KMS-11 (cell line): ENCODE measurements around the gene VAV1.
A peak's percentile ranks its signal among the peaks of the same experiment; 100 is the strongest.

Experiments
- H2AFZ ChIP-seq: fragments of 200-600 bp; sonication (generic); 2 replicates; pipeline ENCODE4 v1.6.1; 2016; ENCODE audit warnings: antibody characterized with exemption, mixed run types, low read depth
- H3K27ac ChIP-seq: fragments of 200-600 bp; sonication (generic); 2 replicates; pipeline ENCODE4 v1.6.1; 2016; ENCODE audit warnings: mild to moderate bottlenecking, mixed run types
- H3K27me3 ChIP-seq: fragments of 200-600 bp; sonication (generic); 2 replicates; pipeline ENCODE4 v1.6.1; 2017; ENCODE audit warnings: mild to moderate bottlenecking, low read depth, mixed run types, moderate library complexity; ENCODE audit not compliant: insufficient read depth
- H3K36me3 ChIP-seq: fragments of 200-600 bp; sonication (generic); 2 replicates; pipeline ENCODE4 v1.6.1; 2017; ENCODE audit warnings: mild to moderate bottlenecking, mixed run types; ENCODE audit not compliant: insufficient read depth
- H3K4me1 ChIP-seq: fragments of 200-600 bp; sonication (generic); 2 replicates; pipeline ENCODE4 v1.6.1; 2016; ENCODE audit warnings: mild to moderate bottlenecking, low read depth, mixed run types; ENCODE audit not compliant: poor library complexity, severe bottlenecking
- H3K4me2 ChIP-seq: fragments of 200-600 bp; sonication (generic); 2 replicates; pipeline ENCODE4 v1.7.0; 2016; ENCODE audit warnings: mild to moderate bottlenecking, mixed run types
- H3K4me3 ChIP-seq: fragments of 200-600 bp; sonication (generic); IDR thresholded peaks from 2 replicates; pipeline ENCODE4 v1.6.1; 2017; ENCODE audit warnings: low read depth, low read length, mixed read lengths; ENCODE audit not compliant: insufficient read depth
- H3K79me2 ChIP-seq: fragments of 200-600 bp; sonication (generic); 2 replicates; pipeline ENCODE4 v1.6.1; 2016; ENCODE audit warnings: low read depth, mixed run types; ENCODE audit not compliant: insufficient read depth
- H3K9ac ChIP-seq: fragments of 200-600 bp; sonication (generic); 2 replicates; pipeline ENCODE4 v1.6.1; 2016; ENCODE audit warnings: mild to moderate bottlenecking, mixed run types
- H4K20me1 ChIP-seq: fragments of 200-600 bp; sonication (generic); 2 replicates; pipeline ENCODE4 v1.6.1; 2016; ENCODE audit warnings: mild to moderate bottlenecking, mixed run types; ENCODE audit not compliant: insufficient read depth
- CTCF ChIP-seq: fragments of 200-600 bp; sonication (generic); conservative IDR thresholded peaks from 2 replicates; pipeline ENCODE4 v1.6.1; 2017; ENCODE audit warnings: low read depth, mild to moderate bottlenecking, antibody characterized with exemption, low read length, moderate library complexity, mixed read lengths

The VAV1 gene

GRCh38 chr19:6772028-6772865, at the start of gene VAV1:
TSS of gene VAV1 (plus strand) at chr19:6772708. CDS start at chr19:6772808, 100 bp downstream.
- peaks cover 40% of the 10 kb centered on the region; the same call in 1 of the 2 replicates for H3K79me2 ChIP-seq
- TF ChIP-seq CTCF, result peak; percentile 36; the same call in 1 of the 2 replicates
- H3K27ac ChIP-seq, result 0 out of 2 replicates have a peak within 1 kb of the TSS, but pooled peaks have one; percentile 6
- no peaks in the 10 kb centered on the region for H3K27me3 ChIP-seq
- H2AFZ ChIP-seq, result peak within 1 kb of the TSS; percentile 35; the same call in 1 of the 2 replicates
- H4K20me1 ChIP-seq, result no peaks in the 10 kb centered on the region
- H3K4me2 ChIP-seq, result peak within 1 kb of the TSS; percentile 51
- peaks cover 25% of the 10 kb centered on the region for H3K4me1 ChIP-seq
- no peak within 1 kb of the TSS for H3K4me3 ChIP-seq
- H3K36me3 ChIP-seq, result no peaks in the 10 kb centered on the region
- H3K9ac ChIP-seq, result peak within 1 kb of the TSS; percentile 49; the same call in 1 of the 2 replicates

GRCh38 chr19:6723108-6723618, 49.3 kb upstream of the VAV1 start:
- Histone ChIP-seq H3K9ac (no peak overlapping the region), H3K79me2 (no peaks in the 10 kb centered on the region), H3K4me1 (no peaks in the 10 kb centered on the region), H3K4me3 (no peak overlapping the region), H3K36me3 (no peaks in the 10 kb centered on the region), H3K27me3 (no peaks in the 10 kb centered on the region), H2AFZ (no peak overlapping the region), H4K20me1 (no peaks in the 10 kb centered on the region), H3K27ac (no peak overlapping the region), H3K4me2 (no peak overlapping the region)
- no peak for TF ChIP-seq CTCF

GRCh38 chr19:6723738-6724137, 48.8 kb upstream of the VAV1 start:
- H4K20me1 ChIP-seq, result no peaks in the 10 kb centered on the region
- H3K27ac ChIP-seq, result no peak overlapping the region
- H3K4me3 ChIP-seq, result no peak overlapping the region
- H3K79me2 ChIP-seq, result no peaks in the 10 kb centered on the region
- H3K4me1 ChIP-seq, result no peaks in the 10 kb centered on the region
- H3K4me2 ChIP-seq, result no peak overlapping the region
- H2AFZ ChIP-seq, result no peak overlapping the region
- H3K36me3 ChIP-seq, result no peaks in the 10 kb centered on the region
- TF ChIP-seq CTCF, result no peak
- H3K9ac ChIP-seq, result no peak overlapping the region
- no peaks in the 10 kb centered on the region for H3K27me3 ChIP-seq

- TF ChIP-seq CTCF, result no peak
- H3K27ac ChIP-seq, result no peak overlapping the region
- no peak overlapping the region for H3K9ac ChIP-seq
- H4K20me1 ChIP-seq, result no peaks in the 10 kb centered on the region
- no peak overlapping the region for H3K4me3 ChIP-seq
- no peaks in the 10 kb centered on the region for H3K36me3 ChIP-seq
- no peak overlapping the region for H3K4me2 ChIP-seq
- H3K4me1 ChIP-seq, result no peaks in the 10 kb centered on the region
- no peaks in the 10 kb centered on the region for H3K27me3 ChIP-seq
- H2AFZ ChIP-seq, result no peak overlapping the region
- no peaks in the 10 kb centered on the region for H3K79me2 ChIP-seq
Observed at GRCh38 chr19:6724631-6725492, 47.6 kb upstream of the VAV1 start.
